GM18498 (cell line): Measurements from ENCODE around the gene ABLIM3.

ENCODE experiments used
- ATAC-seq: cut with Tn5 transposase; IDR thresholded peaks from one replicate; pipeline ENCODE4 v1.9.1; 2021; ENCODE audit warnings: mild to moderate bottlenecking, moderate library complexity; ENCODE audit not compliant: unreplicated experiment

Gene ABLIM3

DNA sequence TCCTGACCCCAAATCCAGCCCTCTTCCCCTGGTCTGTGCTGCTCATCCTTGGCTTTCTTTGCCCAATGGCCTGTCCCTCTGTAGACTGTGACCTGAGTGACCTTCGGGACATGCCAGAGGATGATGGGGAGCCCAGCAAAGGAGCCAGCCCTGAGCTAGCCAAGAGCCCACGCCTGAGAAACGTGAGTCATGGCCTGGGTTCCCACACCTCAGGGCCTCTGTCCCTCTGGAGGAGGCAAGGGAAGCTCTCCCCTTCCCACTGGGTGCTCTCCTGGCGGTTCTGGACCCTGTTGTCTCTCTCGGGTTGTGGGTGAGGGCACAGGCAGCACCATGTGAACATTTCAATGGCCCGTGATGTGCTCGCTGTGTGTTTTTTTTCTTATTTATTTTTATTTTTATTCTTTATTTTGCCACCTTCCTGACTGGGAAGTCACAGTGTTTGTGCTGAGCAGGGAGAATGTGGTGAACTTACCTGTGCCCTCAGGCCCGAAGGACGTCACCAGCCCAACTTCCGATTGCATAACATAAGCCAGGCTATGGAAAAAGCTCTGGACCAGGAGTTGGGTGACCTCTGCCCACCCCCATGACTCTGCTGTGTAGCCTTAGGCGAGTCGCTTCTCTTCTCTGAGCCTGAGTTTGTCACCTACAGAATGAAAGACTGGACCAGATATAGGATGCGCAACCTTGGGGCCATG is 159.9 kb downstream of the ABLIM3 start:
- ATAC-seq: no peak

DNA sequence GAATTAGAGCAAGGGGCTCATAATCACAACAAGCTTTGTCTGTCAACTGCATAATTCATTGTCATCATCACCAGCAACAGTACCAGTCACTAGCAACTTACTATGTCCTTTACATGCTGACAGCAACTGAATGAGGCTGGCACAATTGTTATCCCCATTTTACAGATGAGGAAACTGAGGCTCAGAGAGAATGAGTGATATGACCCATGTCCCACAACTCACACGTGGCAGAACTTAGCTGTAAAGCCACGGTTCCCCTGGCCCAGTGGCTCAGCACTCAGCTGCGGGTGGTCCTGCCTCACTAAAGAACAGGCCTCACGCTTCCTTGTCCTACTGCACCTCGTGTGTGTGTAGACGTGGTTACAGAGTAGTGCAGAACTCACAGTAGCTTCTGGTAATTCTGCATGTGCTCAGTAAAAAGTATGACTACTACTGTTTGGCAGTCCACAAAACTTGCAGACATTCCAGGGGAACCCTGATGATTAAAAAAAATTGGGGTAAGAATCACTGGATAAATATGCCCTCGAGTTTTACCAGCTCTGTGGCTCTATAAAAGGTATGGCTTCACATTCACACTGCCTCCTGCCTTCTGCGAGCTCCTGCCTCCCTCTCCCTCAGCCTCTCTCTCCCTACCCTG is 160.6 kb downstream of the ABLIM3 start:
- no peak for ATAC-seq

DNA sequence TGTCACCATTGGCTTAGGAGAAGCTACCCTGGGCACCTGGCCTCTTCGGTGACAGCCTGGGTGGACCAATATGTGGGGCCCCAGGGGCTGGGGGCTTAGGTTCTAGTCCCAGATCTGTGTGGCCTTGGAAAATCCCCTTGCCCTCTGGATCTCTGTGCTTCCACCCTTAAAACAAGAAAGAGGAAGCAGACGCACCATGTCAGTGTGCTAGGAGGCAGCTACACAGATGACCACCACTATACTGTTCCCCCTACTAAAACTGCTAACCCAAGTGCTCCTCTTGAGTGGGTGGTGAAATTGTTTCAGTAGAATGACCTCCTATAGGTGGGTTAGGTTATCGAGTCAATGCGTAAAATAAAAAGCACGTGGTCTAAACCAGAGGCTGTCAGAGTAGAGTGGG is 161.3 kb downstream of the ABLIM3 start:
- no peak for ATAC-seq

DNA sequence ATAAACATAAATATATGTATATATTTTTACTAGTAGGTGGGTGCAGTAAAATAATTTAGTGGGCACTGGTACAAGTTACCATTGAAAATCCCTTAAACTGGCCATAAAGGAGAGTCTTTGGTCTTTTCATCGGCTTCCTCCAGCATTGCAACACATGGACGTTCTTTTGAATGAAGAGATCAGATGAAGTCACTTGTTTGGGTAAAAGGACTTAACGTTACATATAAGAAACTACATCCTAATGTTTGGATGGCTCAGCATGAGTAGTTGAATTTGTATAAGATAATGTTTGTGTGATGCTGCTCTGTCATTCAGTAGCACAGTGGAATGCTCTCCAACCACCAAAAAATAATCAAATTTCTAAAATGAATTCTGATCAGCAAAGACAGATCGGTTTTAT is 161.9 kb downstream of the ABLIM3 start:
- no peak for ATAC-seq

DNA sequence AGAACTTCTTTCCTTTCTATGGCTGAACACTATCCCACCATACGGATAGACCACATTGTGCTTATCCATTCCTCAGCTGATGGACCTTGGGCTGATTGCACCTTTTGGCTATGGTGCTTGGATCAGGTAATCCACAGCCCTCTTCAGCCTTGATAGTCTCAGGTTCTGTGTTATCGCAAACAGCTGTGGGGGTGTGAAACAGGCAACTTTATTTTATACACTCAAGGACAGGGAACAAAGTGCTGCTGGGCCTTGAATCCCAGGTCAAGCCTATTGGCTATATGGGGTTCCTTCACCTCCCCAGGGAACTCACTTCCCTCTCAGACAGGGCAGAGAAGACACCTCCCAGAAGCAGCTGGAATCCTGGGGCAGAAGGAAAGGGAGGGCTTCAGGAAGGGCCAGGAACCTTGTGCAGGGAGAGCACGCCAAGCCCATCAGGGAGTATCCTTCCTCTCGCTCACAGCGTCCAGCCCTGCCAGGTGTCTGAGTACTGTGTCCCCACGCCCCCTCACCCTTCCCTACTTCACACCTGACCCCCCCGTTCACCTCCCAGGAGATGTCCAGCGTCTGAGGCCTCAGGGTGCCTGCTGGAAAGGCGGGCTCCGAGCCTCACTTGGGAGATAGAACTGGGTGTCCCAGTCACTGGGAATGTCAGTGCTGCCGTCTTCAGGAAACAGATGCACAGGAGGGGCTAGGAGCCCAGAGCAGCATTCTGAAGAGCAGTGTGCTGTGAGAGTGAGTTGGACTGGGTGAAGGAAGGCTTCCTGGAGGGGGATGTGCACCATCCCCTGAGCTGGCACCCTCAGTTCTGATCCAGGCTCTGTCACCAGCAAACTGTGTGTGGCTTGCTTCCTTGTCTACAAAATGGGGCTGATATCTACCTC is 163.1 kb downstream of the ABLIM3 start:
- no peak for ATAC-seq

DNA sequence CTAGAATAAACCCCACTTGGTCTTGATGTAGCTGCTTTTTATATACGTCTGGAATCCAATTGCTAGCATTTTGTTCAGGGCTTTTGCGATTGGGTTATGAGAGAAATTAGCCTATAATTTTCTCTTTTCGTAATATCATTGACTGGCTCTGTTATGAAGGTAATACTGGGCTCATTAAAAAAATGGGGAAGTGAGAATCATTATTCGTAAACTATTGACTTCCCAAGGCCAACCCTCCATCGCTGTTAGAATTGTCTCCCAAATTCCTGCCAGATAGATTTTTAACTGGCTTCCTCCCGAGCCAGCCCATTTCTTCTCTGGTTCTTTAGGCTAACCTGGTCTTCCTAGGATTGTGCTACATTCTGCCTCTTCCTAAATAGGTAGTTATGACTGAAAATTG is 168.1 kb downstream of the ABLIM3 start:
- ATAC-seq: no peak
